A673 (cell line): ENCODE measurements around the gene SCARB1. TPM values are rescaled to one million over a fixed set of nuclear protein-coding genes. Genes with fewer than 3 reads are reported as not detected.
"Not testable (repeated sequence)": the region's sequence is repeated elsewhere in the genome, so short reads cannot be mapped to it uniquely, and the experiment has no call there.

ENCODE experiments used
- BruUV-seq: library from RNA; stranded (reverse); fragments of 400-500 nt; replicated peaks from 2 replicates; lab custom pipeline; 2021; lab: Mats Ljungman, UMichigan
- CTCF ChIA-PET: fragments of 300-600 bp; sonication (Branson Sonifier 250); formaldehyde crosslinking; loops from one replicate; lab custom pipeline; 2022; ENCODE audit warnings: antibody characterized with exemption; lab: Charles Lee
- POLR2A ChIA-PET: fragments of 300-600 bp; sonication (Branson Sonifier 250); formaldehyde crosslinking; loops from one replicate; lab custom pipeline; 2022; ENCODE audit warnings: antibody characterized with exemption; ENCODE audit not compliant: low non-redundant PET; lab: Charles Lee
- DNase-seq: peaks from one replicate; pipeline ENCODE4 v3.0.0-alpha.2; 2015; ENCODE audit warnings: low spot score
- H3K27ac ChIP-seq: fragments of 200-600 bp; sonication (generic); 2 replicates; pipeline ENCODE4 v1.5.1; 2016; ENCODE audit warnings: mixed run types, low read depth, mild to moderate bottlenecking, mixed read lengths, antibody characterized with exemption, low read length; ENCODE audit not compliant: poor library complexity, severe bottlenecking
- H3K27me3 ChIP-seq: fragments of 200-600 bp; sonication (generic); replicated peaks from 2 replicates; pipeline ENCODE4 v1.6.1; 2017; ENCODE audit warnings: mixed run types, low read depth, mild to moderate bottlenecking, mixed read lengths, antibody characterized with exemption, low read length; ENCODE audit not compliant: insufficient read depth, poor library complexity
- H3K36me3 ChIP-seq: fragments of 200-600 bp; sonication (generic); 2 replicates; pipeline ENCODE4 v1.6.1; 2016; ENCODE audit warnings: mixed run types, mild to moderate bottlenecking, mixed read lengths, antibody characterized with exemption, low read length; ENCODE audit not compliant: insufficient read depth, poor library complexity, severe bottlenecking
- H3K4me1 ChIP-seq: fragments of 200-600 bp; sonication (generic); 2 replicates; pipeline ENCODE4 v1.6.1; 2017; ENCODE audit warnings: mixed run types, mild to moderate bottlenecking, mixed read lengths, antibody characterized with exemption, low read length; ENCODE audit not compliant: insufficient read depth, poor library complexity, severe bottlenecking
- H3K4me3 ChIP-seq: fragments of 200-600 bp; sonication (generic); 2 replicates; pipeline ENCODE4 v1.5.1; 2016; ENCODE audit warnings: low read depth, mixed run types, mild to moderate bottlenecking, mixed read lengths, low read length; ENCODE audit not compliant: poor library complexity, severe bottlenecking
- H3K9me3 ChIP-seq: fragments of 200-600 bp; sonication (generic); 2 replicates; pipeline ENCODE4 v1.6.1; 2016; ENCODE audit warnings: mixed run types, low read depth, mild to moderate bottlenecking, mixed read lengths, antibody characterized with exemption, low read length; ENCODE audit not compliant: poor library complexity, severe bottlenecking
- EZH2 ChIP-seq: fragments of 200-600 bp; sonication (generic); IDR thresholded peaks from 2 replicates; pipeline ENCODE4 v1.6.1; 2017; ENCODE audit warnings: borderline replicate concordance, low read depth, mild to moderate bottlenecking, mixed read lengths, antibody characterized with exemption, low read length; ENCODE audit not compliant: poor library complexity, severe bottlenecking
- intact Hi-C: fragments of 100-400 bp; cut with micrococcal nuclease; formaldehyde crosslinking; loops from one replicate; pipeline ENCODE4 v1.10.0; 2022; ENCODE audit not compliant: unreplicated experiment
- total RNA-seq: library from RNA; stranded (reverse); gene quantifications from 2 replicates; pipeline ENCODE4 v1.2.3, GENCODE V29; 2021
- TF ChIP-seq, protein P1 (sequence below): fragments of 300-800, 200-600 bp; sonication (generic); conservative IDR thresholded peaks from 2 replicates; pipeline ENCODE4 v1.5.1; 2017; ENCODE audit warnings: low read depth, mild to moderate bottlenecking, antibody characterized with exemption, low read length, moderate library complexity, mixed read lengths

Gene SCARB1
- total RNA-seq, 1 experiment from 2014 or later = 74.6 TPM

DNA sequence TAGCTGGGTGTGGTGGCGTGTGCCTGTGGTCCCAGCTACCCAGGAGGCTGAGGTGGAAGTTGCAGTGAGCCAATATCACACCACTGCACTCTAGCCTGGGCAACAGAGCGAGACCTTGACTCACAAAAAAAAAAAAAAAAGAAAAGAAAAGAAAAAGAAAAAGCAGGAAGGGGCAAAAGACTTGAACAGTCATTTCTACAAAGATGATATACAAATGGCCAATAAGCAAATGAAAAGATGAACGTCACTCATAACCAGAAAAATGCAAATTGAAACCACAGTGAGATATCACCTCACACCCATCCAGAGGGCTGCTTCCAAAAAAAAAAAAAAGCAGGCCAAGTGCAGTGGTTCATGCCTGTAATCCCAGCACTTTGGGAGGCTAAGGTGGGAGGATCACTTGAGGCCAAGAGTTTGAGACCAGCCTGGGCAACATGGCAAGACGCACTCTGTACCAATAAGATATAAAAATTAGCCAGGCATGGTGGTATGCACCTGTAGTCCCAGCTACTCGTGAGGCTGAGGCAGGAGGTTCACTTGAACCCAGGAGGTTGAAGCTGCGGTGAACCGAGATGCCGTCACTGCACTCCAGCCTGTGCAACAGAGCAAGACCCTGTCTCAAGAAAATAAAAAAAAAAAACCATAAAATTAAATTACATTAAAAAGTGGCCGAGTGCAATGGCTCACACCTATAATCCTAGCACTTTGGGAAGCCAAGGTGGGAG is 30.3 kb upstream of the SCARB1 start:
- DNase-seq = no peak
- Histone ChIP-seq H3K4me1 (peaks cover 3% of the 10 kb centered on the region), H3K9me3 (no peaks in the 10 kb centered on the region), H3K4me3 (no peak overlapping the region), H3K27me3 (no peaks in the 10 kb centered on the region), H3K36me3 (no peaks in the 10 kb centered on the region), H3K27ac (no peak overlapping the region)
- BruUV-seq = no TSS peak
- ChIA-PET POLR2A (no interaction called here), CTCF (no interaction called here)
- TF ChIP-seq EZH2 = no peak
- TF ChIP-seq, protein P1, sequence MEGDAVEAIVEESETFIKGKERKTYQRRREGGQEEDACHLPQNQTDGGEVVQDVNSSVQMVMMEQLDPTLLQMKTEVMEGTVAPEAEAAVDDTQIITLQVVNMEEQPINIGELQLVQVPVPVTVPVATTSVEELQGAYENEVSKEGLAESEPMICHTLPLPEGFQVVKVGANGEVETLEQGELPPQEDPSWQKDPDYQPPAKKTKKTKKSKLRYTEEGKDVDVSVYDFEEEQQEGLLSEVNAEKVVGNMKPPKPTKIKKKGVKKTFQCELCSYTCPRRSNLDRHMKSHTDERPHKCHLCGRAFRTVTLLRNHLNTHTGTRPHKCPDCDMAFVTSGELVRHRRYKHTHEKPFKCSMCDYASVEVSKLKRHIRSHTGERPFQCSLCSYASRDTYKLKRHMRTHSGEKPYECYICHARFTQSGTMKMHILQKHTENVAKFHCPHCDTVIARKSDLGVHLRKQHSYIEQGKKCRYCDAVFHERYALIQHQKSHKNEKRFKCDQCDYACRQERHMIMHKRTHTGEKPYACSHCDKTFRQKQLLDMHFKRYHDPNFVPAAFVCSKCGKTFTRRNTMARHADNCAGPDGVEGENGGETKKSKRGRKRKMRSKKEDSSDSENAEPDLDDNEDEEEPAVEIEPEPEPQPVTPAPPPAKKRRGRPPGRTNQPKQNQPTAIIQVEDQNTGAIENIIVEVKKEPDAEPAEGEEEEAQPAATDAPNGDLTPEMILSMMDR = no peak
- intact Hi-C loops = no loop called here

DNA sequence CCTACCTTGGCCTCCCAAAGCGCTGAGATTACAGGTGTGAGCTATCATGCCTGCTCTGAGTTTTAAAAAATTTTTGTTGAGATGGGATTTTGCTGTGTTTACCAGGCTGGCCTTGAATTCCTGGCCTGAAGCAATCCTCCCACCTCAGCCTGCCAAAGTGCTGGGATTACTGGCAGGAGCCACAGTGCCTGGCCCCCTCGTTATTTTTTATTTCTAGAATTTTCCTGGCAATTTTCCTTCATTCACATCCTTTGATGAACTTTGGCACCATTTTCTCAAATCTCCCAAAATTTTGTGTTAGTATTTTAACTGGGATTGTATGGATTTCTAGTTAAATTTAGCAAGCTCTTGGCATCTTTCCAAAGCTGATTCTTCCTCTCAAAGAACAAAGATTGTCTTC is 24.6 kb upstream of the SCARB1 start:
- ChIA-PET POLR2A (no interaction called here), CTCF (no interaction called here)
- Histone ChIP-seq H3K9me3 (no peaks in the 10 kb centered on the region), H3K36me3 (no peaks in the 10 kb centered on the region), H3K27me3 (no peaks in the 10 kb centered on the region), H3K4me1 (no peaks in the 10 kb centered on the region), H3K27ac (no peak overlapping the region), H3K4me3 (no peak overlapping the region)
- intact Hi-C loops = no loop called here
- no TSS peak for BruUV-seq
- no peak for DNase-seq
- TF ChIP-seq, protein P1 = no peak
- no peak for TF ChIP-seq EZH2

DNA sequence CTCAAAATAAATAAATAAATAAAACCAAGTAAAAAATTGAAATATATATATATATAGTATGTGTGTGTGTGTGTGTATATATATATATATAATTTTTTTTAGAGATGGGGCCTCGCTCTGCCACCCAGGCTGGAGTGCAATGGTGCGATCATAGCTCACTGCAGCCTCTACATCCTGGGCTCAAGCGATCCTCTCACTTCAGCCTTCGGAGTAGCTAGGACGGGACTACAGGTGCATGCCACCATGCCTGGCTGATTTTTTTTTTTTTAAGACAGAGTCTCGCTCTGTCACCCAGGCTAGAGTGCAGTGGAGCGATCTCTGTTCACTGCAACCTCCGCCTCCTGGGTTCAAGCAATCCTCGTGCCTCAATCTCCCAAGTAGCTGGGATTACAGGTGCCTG is 24.1 kb upstream of the SCARB1 start:
- H3K4me3 ChIP-seq, H3K4me1 ChIP-seq, BruUV-seq, CTCF ChIA-PET, H3K36me3 ChIP-seq, H3K9me3 ChIP-seq, H3K27ac ChIP-seq, H3K27me3 ChIP-seq, intact Hi-C loops, DNase-seq: not testable (repeated sequence)
- POLR2A ChIA-PET = interaction anchor here (0.6 kb wide), 1 partner anchor 27 kb away, joined by 3 read pairs; the partner anchor contains the start of gene UBC
